Measurements from ENCODE around the gene CLDN9. TPM values are rescaled to one million over a fixed set of nuclear protein-coding genes. Genes with fewer than 3 reads are reported as not detected.

The CLDN9 gene, protein sequence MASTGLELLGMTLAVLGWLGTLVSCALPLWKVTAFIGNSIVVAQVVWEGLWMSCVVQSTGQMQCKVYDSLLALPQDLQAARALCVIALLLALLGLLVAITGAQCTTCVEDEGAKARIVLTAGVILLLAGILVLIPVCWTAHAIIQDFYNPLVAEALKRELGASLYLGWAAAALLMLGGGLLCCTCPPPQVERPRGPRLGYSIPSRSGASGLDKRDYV
- total RNA-seq, result 0.42 TPM

DNA sequence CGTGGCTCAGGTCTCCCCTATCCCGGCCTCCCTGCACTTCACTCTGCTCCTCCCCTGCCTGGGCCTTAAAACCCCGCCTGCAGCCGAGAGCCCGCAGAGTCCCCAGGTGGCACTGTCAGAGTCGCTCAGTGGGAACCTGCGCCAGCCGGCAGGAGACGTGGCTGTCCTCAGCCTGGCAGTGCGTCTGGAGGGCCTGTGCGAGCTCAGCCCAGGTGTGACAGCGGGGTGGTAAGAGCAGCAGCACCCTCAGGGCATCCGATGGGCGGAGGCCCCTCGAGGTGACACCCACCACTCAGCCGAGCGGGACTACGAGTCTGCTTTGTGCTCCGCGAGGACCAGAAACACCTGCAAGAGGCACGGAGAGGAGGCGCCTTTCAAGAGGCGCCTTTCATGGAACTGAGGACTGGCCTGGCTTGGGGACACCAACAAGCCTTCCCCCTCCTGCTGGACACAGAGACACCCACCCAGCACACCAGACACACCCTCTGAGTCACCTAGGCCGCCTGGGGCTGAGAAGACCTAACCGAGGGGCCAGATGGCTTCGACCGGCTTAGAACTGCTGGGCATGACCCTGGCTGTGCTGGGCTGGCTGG lies at the start of gene CLDN9:
TSS of gene CLDN9 (plus strand) at position 96 of the 593 bp plus-strand sequence. CDS start at position 536, 440 bp downstream.
- no peak for DNase-seq (ENCODE audit: low spot score)

DNA sequence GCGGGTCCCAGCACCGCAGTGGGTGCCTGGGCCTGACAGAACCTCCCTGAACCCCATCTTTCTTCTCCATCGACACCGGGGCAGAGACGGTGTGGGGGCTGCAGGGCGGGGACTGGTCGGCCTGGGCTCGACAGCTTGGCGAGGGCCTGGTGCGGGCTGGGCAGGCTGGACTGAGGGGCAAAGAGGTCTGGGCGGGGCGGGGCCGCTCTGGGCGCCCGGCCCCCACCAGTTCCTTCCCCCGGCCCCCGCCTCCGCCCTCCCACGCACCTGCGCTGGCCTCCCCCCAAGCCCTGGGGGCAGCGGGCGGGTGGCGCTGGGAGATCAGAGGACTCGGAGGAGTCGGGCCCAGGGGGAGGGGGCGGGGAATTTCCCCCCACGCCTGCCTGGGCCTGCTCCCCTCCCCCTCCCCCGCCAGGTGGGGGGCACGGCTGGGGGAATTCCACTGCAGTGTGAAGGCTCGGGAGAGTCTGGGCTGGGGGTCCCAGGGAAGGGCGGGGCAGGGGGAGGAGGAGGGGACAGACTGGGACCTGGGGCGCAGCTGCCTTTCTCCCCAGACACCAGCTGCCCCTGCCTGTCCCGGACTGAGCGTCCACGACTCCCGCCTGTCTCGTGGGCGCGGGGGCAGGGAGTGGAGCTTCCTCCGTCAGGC lies 49.5 kb upstream of the CLDN9 start:
- no peak for DNase-seq (ENCODE audit: low spot score)

DNA sequence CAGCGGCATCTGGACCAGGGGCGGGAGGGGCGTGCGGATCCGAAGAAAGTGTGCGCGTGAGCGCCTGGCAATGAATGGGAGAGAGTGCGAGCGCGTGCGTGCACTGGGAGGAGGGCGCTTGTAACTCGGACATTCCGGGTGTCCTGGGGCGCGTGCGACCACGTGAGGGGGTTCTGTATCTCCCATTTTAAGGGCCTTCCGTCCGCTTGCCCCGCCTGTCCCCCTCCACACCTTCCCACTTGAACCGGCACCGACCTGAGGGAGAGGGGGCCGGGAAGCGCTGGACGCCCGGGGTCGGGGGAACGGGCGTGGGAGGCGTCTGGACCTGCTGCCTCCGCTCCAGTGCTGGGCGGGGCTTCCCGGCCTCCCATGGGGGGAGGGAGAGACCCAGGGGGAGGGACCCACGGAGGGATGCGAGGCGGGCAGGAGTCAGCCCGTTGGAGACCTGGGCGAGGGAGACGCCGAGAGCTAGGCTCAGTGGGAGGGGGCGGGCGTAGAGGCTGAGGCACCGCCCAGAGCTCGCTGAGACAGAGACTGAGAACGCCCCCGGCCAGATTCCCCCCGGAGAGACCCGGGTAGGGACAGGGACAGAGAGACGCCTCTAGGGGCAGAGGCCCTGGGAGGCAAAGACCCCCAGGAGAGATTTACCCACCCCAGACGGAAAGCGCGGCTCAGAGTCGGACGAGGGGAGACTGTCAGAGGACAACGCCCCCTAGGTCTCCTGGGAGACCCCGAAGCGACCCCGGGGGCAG lies 48.8 kb upstream of the CLDN9 start, which contains the start of gene KREMEN2:
TSS of gene KREMEN2 (plus strand) at position 553 of the 752 bp plus-strand sequence. CDS start 246 bp downstream, outside the sequence.
- no peak for DNase-seq (ENCODE audit: low spot score)

DNA sequence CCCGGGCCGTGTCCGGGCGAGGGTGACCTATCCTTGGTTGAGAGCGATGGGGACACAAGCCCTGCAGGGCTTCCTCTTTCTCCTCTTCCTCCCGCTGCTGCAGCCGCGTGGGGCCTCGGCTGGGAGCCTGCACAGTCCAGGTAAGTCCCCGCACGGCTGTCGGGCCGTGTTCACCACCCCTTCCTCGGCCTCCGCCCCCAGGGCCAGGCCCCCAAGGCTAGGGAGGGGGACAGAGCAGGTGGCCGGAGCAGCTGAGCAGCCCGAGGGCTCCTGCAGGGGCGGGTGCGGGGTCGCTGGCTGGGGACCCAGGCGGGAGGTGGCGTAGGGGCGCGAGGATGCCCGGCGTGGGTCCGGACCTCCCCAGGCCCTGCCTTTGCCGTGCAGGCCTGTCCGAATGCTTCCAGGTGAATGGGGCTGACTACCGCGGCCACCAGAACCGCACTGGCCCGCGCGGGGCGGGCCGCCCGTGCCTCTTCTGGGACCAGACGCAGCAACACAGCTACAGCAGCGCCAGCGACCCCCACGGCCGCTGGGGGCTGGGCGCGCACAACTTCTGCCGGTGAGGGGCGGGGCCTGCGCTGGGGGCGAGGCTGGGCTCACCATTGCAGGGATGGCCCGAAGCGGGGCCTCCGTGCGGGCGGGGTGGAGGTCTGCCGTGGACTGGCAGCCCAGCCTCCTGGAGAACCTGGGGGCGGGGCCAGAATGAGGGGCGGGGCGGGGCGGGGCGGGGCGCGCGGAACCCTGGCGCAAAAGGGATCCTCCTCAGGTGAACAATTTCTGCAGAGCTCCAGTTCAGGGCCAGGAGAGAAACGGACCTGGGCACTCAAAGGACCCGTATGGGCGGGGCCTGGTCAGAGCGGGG lies 48.0 kb upstream of the CLDN9 start:
- no peak for DNase-seq (ENCODE audit: low spot score)

DNA sequence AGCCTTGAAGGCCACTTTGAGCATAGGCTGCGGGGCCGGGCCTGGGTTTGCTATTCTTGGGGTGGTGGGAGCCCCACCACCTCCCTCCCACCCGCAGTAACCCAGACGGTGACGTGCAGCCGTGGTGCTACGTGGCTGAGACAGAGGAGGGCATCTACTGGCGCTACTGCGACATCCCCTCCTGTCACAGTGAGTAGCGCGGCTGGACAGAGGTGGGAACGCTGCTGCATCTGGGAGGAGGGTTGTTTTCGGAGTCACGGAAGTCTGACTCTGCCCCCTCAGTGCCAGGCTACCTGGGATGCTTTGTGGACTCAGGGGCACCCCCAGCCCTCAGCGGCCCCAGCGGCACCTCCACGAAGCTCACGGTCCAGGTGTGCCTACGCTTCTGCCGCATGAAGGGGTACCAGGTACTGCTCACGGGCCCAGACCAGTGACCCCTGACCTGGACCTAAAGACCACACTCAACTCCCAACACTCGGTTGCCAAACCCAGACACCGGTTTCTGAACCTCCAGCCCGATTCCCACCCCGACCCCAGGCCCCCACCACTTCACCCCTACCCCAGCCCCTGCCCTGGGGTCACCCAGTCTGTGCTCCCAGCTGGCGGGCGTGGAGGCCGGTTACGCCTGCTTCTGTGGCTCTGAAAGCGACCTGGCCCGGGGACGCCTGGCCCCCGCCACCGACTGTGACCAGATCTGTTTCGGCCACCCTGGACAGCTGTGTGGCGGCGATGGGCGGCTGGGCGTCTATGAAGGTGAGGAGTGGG lies 46.5 kb upstream of the CLDN9 start:
- no peak for DNase-seq (ENCODE audit: low spot score)

DNA sequence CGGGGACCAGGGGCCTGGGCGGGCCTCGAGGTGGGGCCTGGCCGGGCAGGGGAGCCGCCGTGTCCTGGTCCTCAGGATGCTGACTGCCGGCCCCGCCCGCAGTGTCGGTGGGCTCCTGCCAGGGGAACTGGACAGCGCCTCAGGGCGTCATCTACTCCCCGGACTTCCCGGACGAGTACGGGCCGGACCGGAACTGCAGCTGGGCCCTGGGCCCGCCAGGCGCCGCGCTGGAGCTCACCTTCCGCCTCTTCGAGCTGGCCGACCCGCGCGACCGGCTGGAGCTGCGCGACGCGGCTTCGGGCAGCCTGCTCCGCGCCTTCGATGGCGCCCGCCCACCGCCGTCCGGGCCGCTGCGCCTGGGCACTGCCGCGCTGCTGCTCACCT lies 45.9 kb upstream of the CLDN9 start:
- DNase-seq (ENCODE audit: low spot score), result no peak

DNA sequence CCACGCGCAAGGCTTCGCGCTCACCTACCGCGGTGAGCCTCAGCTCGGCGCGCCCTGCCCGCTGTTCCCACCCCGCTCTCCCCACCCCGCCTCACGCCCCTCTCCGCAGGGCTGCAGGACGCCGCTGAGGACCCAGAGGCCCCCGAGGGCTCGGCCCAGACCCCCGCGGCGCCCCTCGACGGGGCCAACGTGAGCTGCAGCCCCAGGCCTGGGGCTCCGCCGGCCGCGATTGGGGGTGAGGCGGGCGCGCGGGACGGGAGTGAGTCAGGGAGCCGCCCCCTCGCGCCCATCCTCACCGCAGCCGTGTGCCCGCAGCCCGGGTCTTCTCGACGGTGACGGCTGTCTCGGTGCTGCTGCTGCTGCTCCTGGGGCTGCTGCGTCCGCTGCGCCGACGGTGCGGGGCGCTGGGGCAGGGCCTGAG lies 45.5 kb upstream of the CLDN9 start:
- no peak for DNase-seq (ENCODE audit: low spot score)

DNA sequence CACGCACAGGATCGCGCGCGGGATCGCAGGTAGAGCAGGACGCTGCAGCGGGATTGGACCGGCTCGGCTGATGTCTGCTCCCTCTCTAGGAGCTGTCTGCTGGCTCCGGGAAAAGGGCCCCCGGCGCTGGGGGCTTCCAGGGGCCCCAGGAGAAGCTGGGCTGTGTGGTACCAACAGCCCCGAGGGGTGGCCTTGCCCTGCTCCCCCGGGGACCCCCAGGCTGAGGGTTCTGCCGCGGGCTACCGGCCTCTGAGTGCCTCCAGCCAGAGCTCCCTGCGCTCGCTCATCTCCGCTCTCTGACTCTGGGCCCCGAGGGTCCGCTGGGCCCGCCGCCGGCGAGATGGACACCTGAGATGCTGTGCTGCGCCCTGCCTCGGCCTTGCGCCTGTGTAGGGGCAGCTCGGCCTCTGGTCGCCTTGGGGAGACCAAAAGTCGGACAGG lies 45.0 kb upstream of the CLDN9 start:
- no peak for DNase-seq (ENCODE audit: low spot score)

DNA sequence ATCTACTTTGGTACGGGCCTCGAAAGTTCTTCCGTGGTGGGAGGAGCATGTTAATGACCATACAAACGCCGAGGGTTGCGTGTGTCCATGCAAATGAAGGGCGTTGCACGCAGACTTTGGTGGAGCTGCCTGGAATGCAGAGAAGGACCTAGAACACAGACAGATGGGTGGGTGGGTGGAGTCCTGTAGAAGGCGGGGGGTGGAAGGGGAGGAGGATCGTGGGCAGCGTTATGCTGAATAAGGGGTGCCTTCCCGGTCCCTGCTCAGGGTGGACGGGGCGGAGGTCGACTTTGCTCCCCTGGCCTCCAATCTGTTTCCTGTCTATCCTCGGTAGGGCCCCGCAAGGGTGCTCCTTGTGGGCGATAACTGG lies 44.4 kb upstream of the CLDN9 start:
- DNase-seq (ENCODE audit: low spot score), result no peak

DNA sequence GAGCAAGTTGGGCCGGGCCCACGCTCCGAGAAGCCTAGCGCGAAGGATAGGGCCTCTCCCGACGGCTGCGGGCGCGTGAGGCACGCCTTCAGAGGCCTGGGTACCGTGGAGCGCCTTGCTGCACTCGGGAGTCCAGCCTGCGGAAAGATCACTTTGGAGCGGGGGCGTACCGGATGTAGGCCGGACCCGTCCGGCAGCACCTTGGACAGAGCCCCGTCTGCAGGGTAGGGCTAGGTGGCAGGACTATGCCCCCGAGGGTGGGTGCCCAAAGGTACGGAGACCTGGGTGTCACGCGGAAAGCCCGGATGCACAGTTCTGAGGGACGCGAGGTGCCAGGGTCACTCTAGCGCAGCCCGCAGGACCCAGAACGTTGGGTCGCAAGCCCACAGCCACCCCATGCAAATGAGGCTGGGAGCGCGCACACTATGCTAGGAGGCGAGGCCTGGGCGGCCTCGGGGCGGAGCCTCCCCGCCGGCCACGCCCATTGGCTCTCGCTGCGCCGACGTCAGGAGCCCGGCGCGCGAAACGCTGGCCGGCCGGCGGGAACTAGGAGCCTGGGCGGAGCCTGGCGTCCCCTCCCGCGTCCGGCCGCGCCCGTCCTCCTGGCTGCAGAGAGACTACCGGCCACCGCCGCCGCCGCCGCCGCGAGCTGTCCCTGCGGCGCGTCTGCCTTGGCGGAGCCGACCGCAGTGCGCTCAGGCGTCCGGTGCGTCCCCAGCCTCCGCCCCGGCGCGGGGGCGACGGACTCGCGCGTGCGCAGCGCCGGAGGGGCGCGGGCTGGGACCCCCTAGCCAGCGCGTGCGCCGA lies 43.8 kb upstream of the CLDN9 start, which contains the start of gene PAQR4:
TSS of gene PAQR4 (plus strand) at position 611 of the 807 bp plus-strand sequence. CDS start 327 bp downstream, outside the sequence.
- peak; percentile 80 for DNase-seq (ENCODE audit: low spot score)

DNA sequence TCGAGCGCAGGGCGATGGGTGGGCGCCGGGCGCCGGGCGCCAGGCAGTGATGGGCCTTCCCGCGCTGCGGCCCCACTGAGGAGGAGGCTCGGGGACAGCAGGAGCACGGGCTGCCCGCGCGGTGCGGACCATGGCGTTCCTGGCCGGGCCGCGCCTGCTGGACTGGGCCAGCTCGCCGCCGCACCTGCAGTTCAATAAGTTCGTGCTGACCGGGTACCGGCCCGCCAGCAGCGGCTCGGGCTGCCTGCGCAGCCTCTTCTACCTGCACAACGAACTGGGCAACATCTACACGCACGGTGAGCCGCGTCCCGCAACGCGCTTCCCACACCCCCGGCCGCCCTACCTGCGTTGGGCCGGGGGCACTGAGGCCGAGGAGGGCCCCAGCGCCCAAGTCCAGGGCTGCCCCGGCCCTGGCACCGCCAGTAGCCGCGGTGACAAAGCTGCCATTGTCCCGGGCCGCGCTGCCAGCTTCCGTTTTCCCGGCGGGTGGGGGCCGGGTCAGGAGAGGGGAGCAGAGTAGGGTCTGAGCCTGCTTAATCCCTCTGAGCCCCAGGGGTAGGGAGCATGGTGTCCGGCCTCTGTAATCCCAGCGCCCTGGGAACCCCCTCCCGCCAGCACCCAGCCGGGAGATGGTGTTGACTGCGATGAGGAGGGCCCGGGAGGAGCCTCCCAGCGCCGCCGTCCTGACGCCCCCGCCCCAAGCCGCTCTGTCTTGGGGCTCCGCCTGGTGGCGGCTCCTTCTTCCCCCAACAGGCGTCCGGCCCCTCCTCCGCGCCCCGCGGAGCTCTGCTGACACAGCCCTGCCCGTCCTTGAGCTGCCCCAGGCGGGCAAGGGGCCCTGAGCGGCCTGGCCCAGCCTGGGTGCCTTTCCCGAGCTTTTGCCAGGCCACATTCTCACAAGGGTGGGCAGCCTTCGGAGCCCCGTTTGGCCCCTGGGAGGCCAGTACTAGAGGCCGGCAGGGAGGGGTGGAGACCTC lies 42.9 kb upstream of the CLDN9 start:
- no peak for DNase-seq (ENCODE audit: low spot score)

DNA sequence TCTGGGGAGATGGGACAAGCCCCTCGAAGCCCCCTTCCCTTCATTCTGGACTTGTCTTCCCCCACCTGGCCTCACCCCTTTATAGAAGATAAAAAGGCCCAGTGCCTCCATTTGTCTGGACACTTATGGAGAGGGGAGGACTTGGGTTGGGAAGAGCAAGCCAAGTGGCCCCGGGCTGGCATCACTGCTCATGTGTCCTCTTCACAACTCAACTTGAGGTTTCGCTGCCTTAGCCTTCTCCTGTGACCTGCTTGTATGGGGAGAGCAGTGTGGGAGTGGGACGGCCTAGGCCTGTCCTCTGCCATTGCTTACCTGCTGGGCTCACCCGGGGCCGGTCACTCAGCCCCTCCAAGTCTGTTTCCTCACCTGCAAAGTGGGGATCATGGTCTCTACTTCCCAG lies 42.2 kb upstream of the CLDN9 start:
- no peak for DNase-seq (ENCODE audit: low spot score)

DNA sequence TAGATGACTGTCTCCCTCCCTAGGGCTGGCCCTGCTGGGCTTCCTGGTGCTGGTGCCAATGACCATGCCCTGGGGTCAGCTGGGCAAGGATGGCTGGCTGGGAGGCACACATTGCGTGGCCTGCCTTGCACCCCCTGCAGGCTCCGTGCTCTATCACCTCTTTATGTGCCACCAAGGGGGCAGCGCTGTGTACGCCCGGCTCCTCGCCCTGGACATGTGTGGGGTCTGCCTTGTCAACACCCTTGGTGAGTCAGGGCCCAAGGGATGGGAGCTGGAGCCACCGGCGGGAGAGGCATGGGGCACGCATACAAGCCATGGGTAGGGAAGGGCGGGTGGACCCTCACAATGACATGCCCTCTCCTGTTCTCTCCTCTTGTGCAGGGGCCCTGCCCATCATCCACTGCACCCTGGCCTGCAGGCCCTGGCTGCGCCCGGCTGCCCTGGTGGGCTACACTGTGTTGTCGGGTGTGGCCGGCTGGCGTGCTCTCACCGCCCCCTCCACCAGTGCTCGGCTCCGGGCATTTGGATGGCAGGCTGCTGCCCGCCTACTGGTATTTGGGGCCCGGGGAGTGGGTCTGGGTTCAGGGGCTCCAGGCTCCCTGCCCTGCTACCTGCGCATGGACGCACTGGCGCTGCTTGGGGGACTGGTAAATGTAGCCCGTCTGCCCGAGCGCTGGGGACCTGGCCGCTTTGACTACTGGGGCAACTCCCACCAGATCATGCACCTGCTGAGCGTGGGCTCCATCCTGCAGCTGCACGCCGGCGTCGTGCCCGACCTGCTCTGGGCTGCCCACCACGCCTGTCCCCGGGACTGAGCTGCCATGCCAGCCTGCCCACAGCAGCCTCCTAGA lies 41.4 kb upstream of the CLDN9 start:
- DNase-seq (ENCODE audit: low spot score), result no peak

DNA sequence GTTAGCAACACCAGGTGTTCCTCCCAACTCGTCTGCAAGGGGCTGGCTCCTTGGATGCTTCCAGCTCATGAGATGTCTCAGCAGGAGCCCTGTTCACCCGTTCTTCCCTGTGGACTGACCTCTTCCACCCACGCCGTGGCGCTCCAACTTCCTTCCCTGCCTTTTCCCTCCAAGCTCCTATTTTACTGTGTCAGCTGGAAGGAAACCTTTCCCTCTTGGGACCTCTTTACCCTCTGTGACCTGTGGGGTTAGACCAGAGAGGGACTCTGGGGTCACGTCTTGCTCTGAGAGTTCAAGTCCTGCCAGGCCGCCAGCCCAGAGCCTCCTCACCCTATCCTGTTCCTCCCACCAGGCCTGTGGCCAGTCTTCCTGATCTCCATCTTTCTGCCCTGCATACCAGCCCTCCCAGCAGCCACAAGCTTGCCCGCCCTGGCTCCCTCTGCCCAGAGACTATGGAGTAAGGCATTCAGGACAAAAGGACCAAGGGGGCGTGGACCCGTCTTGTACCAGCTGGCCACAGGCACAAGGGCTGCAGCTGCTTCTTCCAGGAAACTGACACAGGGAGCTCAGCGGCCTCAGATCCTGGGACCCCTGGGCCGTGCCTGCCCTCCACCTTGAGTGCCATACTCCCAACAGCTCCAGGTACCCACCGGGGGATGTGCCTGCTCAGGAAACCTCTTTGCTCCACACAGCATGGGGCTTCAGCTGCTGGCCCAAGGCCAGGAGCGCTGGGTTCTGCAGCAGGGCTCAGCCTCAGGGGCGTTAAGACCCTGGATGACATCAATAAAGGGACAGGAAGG lies 40.5 kb upstream of the CLDN9 start:
- no peak for DNase-seq (ENCODE audit: low spot score)

DNA sequence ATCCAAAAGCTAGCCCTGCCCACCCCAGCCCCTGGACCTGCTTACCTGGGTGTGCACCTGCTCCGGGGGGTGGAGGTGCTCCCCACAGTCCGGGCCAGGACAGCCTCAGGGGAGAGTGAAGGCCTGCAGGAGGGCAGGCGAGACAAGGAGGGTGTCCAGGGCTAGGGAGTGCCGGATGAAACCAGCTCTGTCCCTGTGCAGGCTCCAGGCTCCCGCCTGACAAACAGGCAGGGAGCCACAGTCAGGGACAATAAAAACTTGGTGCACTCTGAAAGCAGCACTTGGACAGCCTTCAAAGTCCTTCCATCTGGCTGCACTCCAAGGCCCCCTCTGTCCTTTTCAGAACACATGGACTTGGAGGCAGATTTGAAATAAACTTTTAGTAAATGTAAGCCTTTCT lies 39.6 kb upstream of the CLDN9 start:
- no peak for DNase-seq (ENCODE audit: low spot score)

DNA sequence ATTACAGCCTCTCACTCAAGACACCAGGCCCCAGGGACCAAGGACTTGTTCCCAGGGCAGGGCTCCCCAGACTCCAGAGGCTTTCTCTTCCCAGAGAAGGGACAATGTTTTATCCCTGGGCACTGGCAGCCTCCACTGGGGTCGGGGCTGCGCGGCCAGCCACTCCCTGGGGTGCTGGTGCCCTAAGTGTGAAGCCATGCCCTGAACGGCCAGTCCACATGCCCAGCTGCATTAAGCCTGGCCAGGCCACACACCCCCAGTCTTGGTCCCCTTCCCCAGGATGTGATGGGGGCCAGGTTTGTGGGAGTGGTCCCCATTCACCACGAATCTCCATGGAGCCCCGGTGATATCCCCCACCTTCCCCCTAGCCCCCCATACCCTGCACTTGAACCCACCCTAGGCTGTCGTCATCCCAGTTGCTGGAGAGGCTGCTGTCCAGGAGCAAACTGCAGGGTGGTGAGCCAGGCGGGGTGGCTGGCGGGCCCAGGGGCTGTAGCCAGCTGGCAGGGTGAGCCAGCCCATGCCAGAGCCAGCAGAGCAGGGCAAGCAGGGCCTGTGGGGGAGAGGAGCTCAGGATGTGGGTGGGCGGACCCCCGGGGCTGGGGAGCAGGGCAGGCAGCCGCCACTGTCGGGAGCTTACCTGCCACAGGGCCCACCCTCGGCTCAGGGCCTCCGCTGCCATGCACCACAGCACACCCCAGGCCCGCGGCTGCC lies 39.0 kb upstream of the CLDN9 start:
- DNase-seq (ENCODE audit: low spot score), result no peak
